ENCODE results near the gene SLC24A5. TPM values are rescaled to one million over a fixed set of nuclear protein-coding genes. Genes with fewer than 3 reads are reported as not detected.

Gene SLC24A5
- total RNA-seq, 1 experiment from 2014 or later: not detected

DNA sequence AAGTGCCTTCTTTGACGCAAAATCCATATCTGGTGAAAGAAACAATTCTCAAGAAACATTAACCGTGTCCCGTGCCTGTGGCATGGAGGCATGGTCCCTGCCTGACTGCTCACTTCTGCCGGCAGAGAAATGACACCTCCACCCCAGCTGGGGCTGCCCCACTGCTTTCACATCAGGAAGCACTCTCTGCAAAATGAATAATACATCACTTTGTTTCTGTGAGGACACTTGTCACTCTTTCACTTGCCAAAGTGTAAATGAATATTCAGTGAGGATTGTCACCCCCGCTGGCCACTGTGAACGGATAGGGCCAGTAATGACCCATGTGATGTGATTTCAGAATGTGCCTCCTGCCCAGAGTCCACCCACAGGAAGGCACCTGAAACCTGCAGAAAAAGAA is 31.1 kb upstream of the SLC24A5 start:
- ATAC-seq (no peak), DNase-seq (ENCODE audit: low read depth, low spot score) (no peak)
- no peak for TF ChIP-seq REST (IDR thresholded peaks at IDR 0.05; ENCODE audit: insufficient read depth in 1 of 2, low read depth in 2 of 2, low read length in 1 of 2)
- no peak for TF ChIP-seq SIN3A (IDR thresholded peaks at IDR 0.05; ENCODE audit: borderline replicate concordance, insufficient read depth, low read depth, low read length)
- no peak for TF ChIP-seq CTCF (IDR thresholded peaks at IDR 0.05)
- no peak for TF ChIP-seq POLR2AphosphoS5 (IDR thresholded peaks at IDR 0.05; ENCODE audit: low read depth, low read length)
- TF ChIP-seq TCF7L2 (IDR thresholded peaks at IDR 0.05; ENCODE audit: low read depth, low read length): no peak
- no peaks in the 10 kb centered on the region for H3K36me3 ChIP-seq (ENCODE audit: control insufficient read depth, insufficient read depth, low read length)
- ChIA-PET POLR2A (no interaction called here), CTCF (no interaction called here)
- intact Hi-C loops (cut with micrococcal nuclease; ENCODE audit: unreplicated experiment) (no loop called here), in situ Hi-C loops (cut with HindIII; ENCODE audit: low pct_unique_long_range_greater_than_20kb, low sequenced_read_pairs) (no loop called here)
- H3K27ac ChIP-seq (ENCODE audit: low read length): no peak overlapping the region
- H3K4me1 ChIP-seq (ENCODE audit: control insufficient read depth, insufficient read depth, low read length): no peaks in the 10 kb centered on the region
- H3K4me3 ChIP-seq (ENCODE audit: low read depth in 2 of 2, low read length in 2 of 2): no peak overlapping the region
- no peaks in the 10 kb centered on the region for H3K27me3 ChIP-seq (ENCODE audit: control insufficient read depth, insufficient read depth, low read length)
- no peaks in the 10 kb centered on the region for H3K9me3 ChIP-seq (ENCODE audit: control insufficient read depth, insufficient read depth, low read depth, low read length)
- no TSS peak for BruUV-seq (replicated peaks)

- Histone ChIP-seq H3K4me3 (ENCODE audit: low read depth in 2 of 2, low read length in 2 of 2) (no peak overlapping the region), H3K36me3 (ENCODE audit: control insufficient read depth, insufficient read depth, low read length) (no peaks in the 10 kb centered on the region), H3K27ac (ENCODE audit: low read length) (no peak overlapping the region), H3K4me1 (ENCODE audit: control insufficient read depth, insufficient read depth, low read length) (no peaks in the 10 kb centered on the region), H3K27me3 (ENCODE audit: control insufficient read depth, insufficient read depth, low read length) (no peaks in the 10 kb centered on the region), H3K9me3 (ENCODE audit: control insufficient read depth, insufficient read depth, low read depth, low read length) (no peaks in the 10 kb centered on the region)
- ChIA-PET POLR2A (no interaction called here), CTCF (no interaction called here)
- intact Hi-C loops (cut with micrococcal nuclease; ENCODE audit: unreplicated experiment) (no loop called here), in situ Hi-C loops (cut with HindIII; ENCODE audit: low pct_unique_long_range_greater_than_20kb, low sequenced_read_pairs) (no loop called here)
- DNase-seq (ENCODE audit: low read depth, low spot score) (no peak), ATAC-seq (no peak)
- no peak for TF ChIP-seq TCF7L2 (IDR thresholded peaks at IDR 0.05; ENCODE audit: low read depth, low read length)
- no peak for TF ChIP-seq REST (IDR thresholded peaks at IDR 0.05; ENCODE audit: insufficient read depth in 1 of 2, low read depth in 2 of 2, low read length in 1 of 2)
- no peak for TF ChIP-seq CTCF (IDR thresholded peaks at IDR 0.05)
- TF ChIP-seq SIN3A (IDR thresholded peaks at IDR 0.05; ENCODE audit: borderline replicate concordance, insufficient read depth, low read depth, low read length): no peak
- no peak for TF ChIP-seq POLR2AphosphoS5 (IDR thresholded peaks at IDR 0.05; ENCODE audit: low read depth, low read length)
- no TSS peak for BruUV-seq (replicated peaks)
Observed at GRCh38 chr15:48090115-48090514, 30.7 kb upstream of the SLC24A5 start.

Data from Panc1 (cell line).